ENCODE results near the gene MADD. TPM values are rescaled to one million over a fixed set of nuclear protein-coding genes. Genes with fewer than 3 reads are reported as not detected.

The MADD gene
- total and polyA plus RNA-seq, 2 experiments from 2014 or later = 13.4 to 43.8 TPM

GRCh38 chr11:47245611-47246357, 24.1 kb upstream of the MADD start:
- no peak overlapping the region for H2AFZ ChIP-seq
- DNase-seq (ENCODE audit: low spot score) = no peak
- H3K79me2 ChIP-seq (replicated peaks; ENCODE audit: insufficient read depth) = peaks cover 18% of the 10 kb centered on the region
- peaks cover 10% of the 10 kb centered on the region for H3K4me1 ChIP-seq (ENCODE audit: insufficient read depth)
- peaks cover 22% of the 10 kb centered on the region for H3K27me3 Mint-ChIP-seq (ENCODE audit: insufficient read depth, low read depth, poor library complexity)
- no peak overlapping the region for H3K4me3 ChIP-seq
- H3K9me3 Mint-ChIP-seq = no peaks in the 10 kb centered on the region
- H3F3A ChIP-seq (replicated peaks; ENCODE audit: low read depth) = no peaks in the 10 kb centered on the region
- H4K20me1 ChIP-seq (replicated peaks; ENCODE audit: insufficient read depth) = no peaks in the 10 kb centered on the region
- no peaks in the 10 kb centered on the region for H3K9me2 ChIP-seq (ENCODE audit: insufficient read depth)
- H3K4me3 Mint-ChIP-seq = no peak overlapping the region
- H3K4me1 Mint-ChIP-seq = peaks cover 10% of the 10 kb centered on the region
- no peak for ATAC-seq
- no peak overlapping the region for H3K4me2 ChIP-seq
- no peaks in the 10 kb centered on the region for H3K36me3 ChIP-seq (ENCODE audit: insufficient read depth)
- H3K36me3 Mint-ChIP-seq (ENCODE audit: low read depth) = peaks cover 49% of the 10 kb centered on the region
- H3K27me3 ChIP-seq (ENCODE audit: insufficient read depth) = no peaks in the 10 kb centered on the region
- H3K27ac ChIP-seq (ENCODE audit: low read depth) = no peak overlapping the region
- no peak overlapping the region for H3K27ac Mint-ChIP-seq
- no peak for TF ChIP-seq NANOG (IDR thresholded peaks at IDR 0.05; ENCODE audit: borderline replicate concordance)
- TF ChIP-seq POLR2AphosphoS5 (IDR thresholded peaks at IDR 0.05; ENCODE audit: low read depth) = no peak
- TF ChIP-seq ZNF331 (CRISPR knock-in tag; IDR thresholded peaks at IDR 0.05; ENCODE audit: low read depth) = no peak
- no peak for TF ChIP-seq JUNB (IDR thresholded peaks at IDR 0.05; ENCODE audit: unreplicated experiment)
- TF ChIP-seq EZH2phosphoT487 (IDR thresholded peaks at IDR 0.05; ENCODE audit: unreplicated experiment) = no peak
- TF ChIP-seq REST (IDR thresholded peaks at IDR 0.05; ENCODE audit: unreplicated experiment) = no peak
- TF ChIP-seq, protein P1, sequence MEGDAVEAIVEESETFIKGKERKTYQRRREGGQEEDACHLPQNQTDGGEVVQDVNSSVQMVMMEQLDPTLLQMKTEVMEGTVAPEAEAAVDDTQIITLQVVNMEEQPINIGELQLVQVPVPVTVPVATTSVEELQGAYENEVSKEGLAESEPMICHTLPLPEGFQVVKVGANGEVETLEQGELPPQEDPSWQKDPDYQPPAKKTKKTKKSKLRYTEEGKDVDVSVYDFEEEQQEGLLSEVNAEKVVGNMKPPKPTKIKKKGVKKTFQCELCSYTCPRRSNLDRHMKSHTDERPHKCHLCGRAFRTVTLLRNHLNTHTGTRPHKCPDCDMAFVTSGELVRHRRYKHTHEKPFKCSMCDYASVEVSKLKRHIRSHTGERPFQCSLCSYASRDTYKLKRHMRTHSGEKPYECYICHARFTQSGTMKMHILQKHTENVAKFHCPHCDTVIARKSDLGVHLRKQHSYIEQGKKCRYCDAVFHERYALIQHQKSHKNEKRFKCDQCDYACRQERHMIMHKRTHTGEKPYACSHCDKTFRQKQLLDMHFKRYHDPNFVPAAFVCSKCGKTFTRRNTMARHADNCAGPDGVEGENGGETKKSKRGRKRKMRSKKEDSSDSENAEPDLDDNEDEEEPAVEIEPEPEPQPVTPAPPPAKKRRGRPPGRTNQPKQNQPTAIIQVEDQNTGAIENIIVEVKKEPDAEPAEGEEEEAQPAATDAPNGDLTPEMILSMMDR (conservative IDR thresholded peaks at IDR 0.05; ENCODE audit: low read depth in 2 of 2) = no peak
- TF ChIP-seq ETS1 (IDR thresholded peaks at IDR 0.05) = no peak
- no peak for TF ChIP-seq ZNF114 (CRISPR knock-in tag; IDR thresholded peaks at IDR 0.05)
- no peak for TF ChIP-seq STAT1 (IDR thresholded peaks at IDR 0.05; ENCODE audit: unreplicated experiment)
- TF ChIP-seq CREB1 (CRISPR knock-in tag; IDR thresholded peaks at IDR 0.05; ENCODE audit: low read depth) = no peak
- no peak for TF ChIP-seq EZH2 (IDR thresholded peaks at IDR 0.05; ENCODE audit: low read depth, unreplicated experiment)
- TF ChIP-seq, protein P2, sequence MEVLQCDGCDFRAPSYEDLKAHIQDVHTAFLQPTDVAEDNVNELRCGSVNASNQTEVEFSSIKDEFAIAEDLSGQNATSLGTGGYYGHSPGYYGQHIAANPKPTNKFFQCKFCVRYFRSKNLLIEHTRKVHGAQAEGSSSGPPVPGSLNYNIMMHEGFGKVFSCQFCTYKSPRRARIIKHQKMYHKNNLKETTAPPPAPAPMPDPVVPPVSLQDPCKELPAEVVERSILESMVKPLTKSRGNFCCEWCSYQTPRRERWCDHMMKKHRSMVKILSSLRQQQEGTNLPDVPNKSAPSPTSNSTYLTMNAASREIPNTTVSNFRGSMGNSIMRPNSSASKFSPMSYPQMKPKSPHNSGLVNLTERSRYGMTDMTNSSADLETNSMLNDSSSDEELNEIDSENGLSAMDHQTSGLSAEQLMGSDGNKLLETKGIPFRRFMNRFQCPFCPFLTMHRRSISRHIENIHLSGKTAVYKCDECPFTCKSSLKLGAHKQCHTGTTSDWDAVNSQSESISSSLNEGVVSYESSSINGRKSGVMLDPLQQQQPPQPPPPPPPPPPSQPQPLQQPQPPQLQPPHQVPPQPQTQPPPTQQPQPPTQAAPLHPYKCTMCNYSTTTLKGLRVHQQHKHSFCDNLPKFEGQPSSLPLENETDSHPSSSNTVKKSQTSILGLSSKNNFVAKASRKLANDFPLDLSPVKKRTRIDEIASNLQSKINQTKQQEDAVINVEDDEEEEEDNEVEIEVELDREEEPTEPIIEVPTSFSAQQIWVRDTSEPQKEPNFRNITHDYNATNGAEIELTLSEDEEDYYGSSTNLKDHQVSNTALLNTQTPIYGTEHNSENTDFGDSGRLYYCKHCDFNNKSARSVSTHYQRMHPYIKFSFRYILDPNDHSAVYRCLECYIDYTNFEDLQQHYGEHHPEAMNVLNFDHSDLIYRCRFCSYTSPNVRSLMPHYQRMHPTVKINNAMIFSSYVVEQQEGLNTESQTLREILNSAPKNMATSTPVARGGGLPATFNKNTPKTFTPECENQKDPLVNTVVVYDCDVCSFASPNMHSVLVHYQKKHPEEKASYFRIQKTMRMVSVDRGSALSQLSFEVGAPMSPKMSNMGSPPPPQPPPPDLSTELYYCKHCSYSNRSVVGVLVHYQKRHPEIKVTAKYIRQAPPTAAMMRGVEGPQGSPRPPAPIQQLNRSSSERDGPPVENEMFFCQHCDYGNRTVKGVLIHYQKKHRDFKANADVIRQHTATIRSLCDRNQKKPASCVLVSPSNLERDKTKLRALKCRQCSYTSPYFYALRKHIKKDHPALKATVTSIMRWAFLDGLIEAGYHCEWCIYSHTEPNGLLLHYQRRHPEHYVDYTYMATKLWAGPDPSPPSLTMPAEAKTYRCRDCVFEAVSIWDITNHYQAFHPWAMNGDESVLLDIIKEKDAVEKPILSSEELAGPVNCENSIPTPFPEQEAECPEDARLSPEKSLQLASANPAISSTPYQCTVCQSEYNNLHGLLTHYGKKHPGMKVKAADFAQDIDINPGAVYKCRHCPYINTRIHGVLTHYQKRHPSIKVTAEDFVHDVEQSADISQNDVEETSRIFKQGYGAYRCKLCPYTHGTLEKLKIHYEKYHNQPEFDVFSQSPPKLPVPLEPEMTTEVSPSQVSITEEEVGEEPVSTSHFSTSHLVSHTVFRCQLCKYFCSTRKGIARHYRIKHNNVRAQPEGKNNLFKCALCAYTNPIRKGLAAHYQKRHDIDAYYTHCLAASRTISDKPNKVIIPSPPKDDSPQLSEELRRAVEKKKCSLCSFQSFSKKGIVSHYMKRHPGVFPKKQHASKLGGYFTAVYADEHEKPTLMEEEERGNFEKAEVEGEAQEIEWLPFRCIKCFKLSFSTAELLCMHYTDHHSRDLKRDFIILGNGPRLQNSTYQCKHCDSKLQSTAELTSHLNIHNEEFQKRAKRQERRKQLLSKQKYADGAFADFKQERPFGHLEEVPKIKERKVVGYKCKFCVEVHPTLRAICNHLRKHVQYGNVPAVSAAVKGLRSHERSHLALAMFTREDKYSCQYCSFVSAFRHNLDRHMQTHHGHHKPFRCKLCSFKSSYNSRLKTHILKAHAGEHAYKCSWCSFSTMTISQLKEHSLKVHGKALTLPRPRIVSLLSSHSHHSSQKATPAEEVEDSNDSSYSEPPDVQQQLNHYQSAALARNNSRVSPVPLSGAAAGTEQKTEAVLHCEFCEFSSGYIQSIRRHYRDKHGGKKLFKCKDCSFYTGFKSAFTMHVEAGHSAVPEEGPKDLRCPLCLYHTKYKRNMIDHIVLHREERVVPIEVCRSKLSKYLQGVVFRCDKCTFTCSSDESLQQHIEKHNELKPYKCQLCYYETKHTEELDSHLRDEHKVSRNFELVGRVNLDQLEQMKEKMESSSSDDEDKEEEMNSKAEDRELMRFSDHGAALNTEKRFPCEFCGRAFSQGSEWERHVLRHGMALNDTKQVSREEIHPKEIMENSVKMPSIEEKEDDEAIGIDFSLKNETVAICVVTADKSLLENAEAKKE (CRISPR knock-in tag; IDR thresholded peaks at IDR 0.05) = no peak

All from GM23338 (cell line).